Fibroblast of mammary gland (primary cell): ENCODE data around the gene POMZP3.
"Not testable (repeated sequence)": the region's sequence is repeated elsewhere in the genome, so short reads cannot be mapped to it uniquely, and the experiment has no call there.

Source experiments
- DNase-seq: peaks from one replicate; pipeline ENCODE4 v3.0.0-alpha.2; 2010; ENCODE audit warnings: low read depth
- H3K4me3 ChIP-seq: 2 replicates; pipeline ENCODE4 v1.5.1; 2011; ENCODE audit warnings: low read depth, mild to moderate bottlenecking, low read length, moderate library complexity; ENCODE audit not compliant: control insufficient read depth

POMZP3 gene

GRCh38 chr7:76598590-76599264 is 28.4 kb downstream of the POMZP3 start:
- not testable (repeated sequence) for DNase-seq, H3K4me3 ChIP-seq

GRCh38 chr7:76597288-76597687 is 29.8 kb downstream of the POMZP3 start:
- H3K4me3 ChIP-seq, DNase-seq: not testable (repeated sequence)

- not testable (repeated sequence) for H3K4me3 ChIP-seq, DNase-seq
Measured at GRCh38 chr7:76592694-76593093, 34.4 kb downstream of the POMZP3 start.

- not testable (repeated sequence) for DNase-seq, H3K4me3 ChIP-seq
Measured at GRCh38 chr7:76591602-76592304, 35.3 kb downstream of the POMZP3 start.

GRCh38 chr7:76591033-76591432 is 36.0 kb downstream of the POMZP3 start:
- not testable (repeated sequence) for H3K4me3 ChIP-seq, DNase-seq

- DNase-seq, H3K4me3 ChIP-seq: not testable (repeated sequence)
Measured at GRCh38 chr7:76588586-76588985, 38.5 kb downstream of the POMZP3 start.

GRCh38 chr7:76586585-76587315 is 40.3 kb downstream of the POMZP3 start:
- DNase-seq, H3K4me3 ChIP-seq: not testable (repeated sequence)

GRCh38 chr7:76583636-76584281 is 43.3 kb downstream of the POMZP3 start:
- H3K4me3 ChIP-seq = not testable (repeated sequence)
- peak; percentile 88 for DNase-seq

GRCh38 chr7:76582848-76583631 is 44.0 kb downstream of the POMZP3 start:
- not testable (repeated sequence) for H3K4me3 ChIP-seq
- peak; percentile 91 for DNase-seq

- peak; percentile 12 for DNase-seq
Measured at GRCh38 chr7:76575919-76576655, 51.0 kb downstream of the POMZP3 start.

GRCh38 chr7:76575431-76575830 is 51.6 kb downstream of the POMZP3 start:
- not testable (repeated sequence) for DNase-seq

More at GRCh38 chr7:76575919-76576655, 51.0 kb downstream of the POMZP3 start:
- not testable (repeated sequence) for H3K4me3 ChIP-seq

GRCh38 chr7:76572296-76572695 is 54.8 kb downstream of the POMZP3 start:
- DNase-seq, H3K4me3 ChIP-seq: not testable (repeated sequence)

More at GRCh38 chr7:76575431-76575830, 51.6 kb downstream of the POMZP3 start:
- not testable (repeated sequence) for H3K4me3 ChIP-seq

GRCh38 chr7:76570324-76570775 is 56.7 kb downstream of the POMZP3 start:
- H3K4me3 ChIP-seq = not testable (repeated sequence)
- DNase-seq = peak; percentile 69

GRCh38 chr7:76568742-76569141 is 58.3 kb downstream of the POMZP3 start:
- not testable (repeated sequence) for H3K4me3 ChIP-seq
- peak; percentile 62 for DNase-seq

- not testable (repeated sequence) for H3K4me3 ChIP-seq, DNase-seq
Measured at GRCh38 chr7:76567753-76568152, 59.3 kb downstream of the POMZP3 start.

GRCh38 chr7:76567311-76567710 is 59.8 kb downstream of the POMZP3 start:
- H3K4me3 ChIP-seq, DNase-seq: not testable (repeated sequence)

GRCh38 chr7:76565001-76565400 is 62.1 kb downstream of the POMZP3 start:
- H3K4me3 ChIP-seq, DNase-seq: not testable (repeated sequence)
